Astrocyte (in vitro differentiated cells and primary cell): ENCODE results near the gene COPS4. TPM values are rescaled to one million over a fixed set of nuclear protein-coding genes. Genes with fewer than 3 reads are reported as not detected.
A peak's percentile ranks its signal among the peaks of the same experiment; 100 is the strongest.

Source experiments
- DNase-seq: peaks from one replicate; pipeline ENCODE4 v3.0.0-alpha.2; 2010; ENCODE audit warnings: low read depth
- FAIRE-seq: peaks from 2 replicates; lab custom pipeline; 2011; peaks lifted over from hg19 to GRCh38; lab: Jason Lieb, UNC
- H2AFZ ChIP-seq: 2 replicates; pipeline ENCODE4 v1.6.0; 2012; ENCODE audit warnings: low read depth, low read length, inconsistent platforms
- H3K27ac ChIP-seq: 2 replicates; pipeline ENCODE4 v1.5.1; 2011; ENCODE audit warnings: low read depth, low read length, inconsistent platforms
- H3K27me3 ChIP-seq: 2 replicates; pipeline ENCODE4 v1.6.0; 2011; ENCODE audit warnings: low read length, inconsistent platforms; ENCODE audit not compliant: insufficient read depth
- H3K36me3 ChIP-seq: 2 replicates; pipeline ENCODE4 v1.5.1; 2011; ENCODE audit warnings: low read length, inconsistent platforms; ENCODE audit not compliant: insufficient read depth
- H3K4me1 ChIP-seq: 2 replicates; pipeline ENCODE4 v1.5.1; 2011; ENCODE audit warnings: low read length, inconsistent platforms; ENCODE audit not compliant: insufficient read depth
- H3K4me2 ChIP-seq: 2 replicates; pipeline ENCODE4 v1.6.0; 2012; ENCODE audit warnings: low read length, inconsistent platforms
- H3K4me3 ChIP-seq: 2 replicates; pipeline ENCODE4 v1.5.1; 2011; ENCODE audit warnings: low read depth, mild to moderate bottlenecking, low read length, inconsistent platforms; ENCODE audit not compliant: insufficient read depth
- H3K79me2 ChIP-seq: 2 replicates; pipeline ENCODE4 v1.6.0; 2012; ENCODE audit warnings: mild to moderate bottlenecking, low read length, inconsistent platforms; ENCODE audit not compliant: insufficient read depth
- H3K9ac ChIP-seq: 2 replicates; pipeline ENCODE4 v1.6.0; 2012; ENCODE audit warnings: mild to moderate bottlenecking, low read length, inconsistent platforms
- H3K9me3 ChIP-seq: 2 replicates; pipeline ENCODE4 v1.5.1; 2012; ENCODE audit warnings: low read depth, mild to moderate bottlenecking, low read length, inconsistent platforms; ENCODE audit not compliant: insufficient read depth
- H4K20me1 ChIP-seq: 2 replicates; pipeline ENCODE4 v1.6.0; 2012; ENCODE audit warnings: low read length, inconsistent platforms; ENCODE audit not compliant: insufficient read depth
- H3K27ac Mint-ChIP-seq: one replicate; pipeline ENCODE4 v1.8.0; 2021; ENCODE audit warnings: mild to moderate bottlenecking, mixed read lengths; ENCODE audit not compliant: unreplicated experiment
- H3K27me3 Mint-ChIP-seq: one replicate; pipeline ENCODE4 v1.8.0; 2021; ENCODE audit warnings: low read depth, mixed read lengths; ENCODE audit not compliant: unreplicated experiment
- H3K36me3 Mint-ChIP-seq: one replicate; pipeline ENCODE4 v1.8.0; 2021; ENCODE audit warnings: low read depth, mixed read lengths; ENCODE audit not compliant: unreplicated experiment
- H3K4me1 Mint-ChIP-seq: one replicate; pipeline ENCODE4 v1.8.0; 2021; ENCODE audit warnings: low read depth, mixed read lengths; ENCODE audit not compliant: unreplicated experiment
- H3K4me3 Mint-ChIP-seq: one replicate; pipeline ENCODE4 v1.8.0; 2021; ENCODE audit warnings: mild to moderate bottlenecking, moderate library complexity, mixed read lengths; ENCODE audit not compliant: unreplicated experiment
- H3K9me3 Mint-ChIP-seq: one replicate; pipeline ENCODE4 v1.8.0; 2021; ENCODE audit warnings: mild to moderate bottlenecking, mixed read lengths; ENCODE audit not compliant: unreplicated experiment
- EZH2 ChIP-seq: IDR thresholded peaks from 2 replicates; pipeline ENCODE4 v1.6.1; 2012; ENCODE audit warnings: mild to moderate bottlenecking, low read length, inconsistent platforms; ENCODE audit not compliant: insufficient read depth
- total RNA-seq: library from RNA; stranded (reverse); gene quantifications from 2 replicates; pipeline ENCODE4 v1.2.1, GENCODE V29; 2021
- TF ChIP-seq, protein P1 (sequence below): IDR thresholded peaks from 2 replicates; pipeline ENCODE4 v1.5.1; 2011; ENCODE audit warnings: low read depth, mild to moderate bottlenecking, inconsistent platforms, low read length, moderate library complexity; ENCODE audit not compliant: insufficient read depth

COPS4 gene
- total RNA-seq, 1 donor from 2014 or later = 39.3 TPM

DNA sequence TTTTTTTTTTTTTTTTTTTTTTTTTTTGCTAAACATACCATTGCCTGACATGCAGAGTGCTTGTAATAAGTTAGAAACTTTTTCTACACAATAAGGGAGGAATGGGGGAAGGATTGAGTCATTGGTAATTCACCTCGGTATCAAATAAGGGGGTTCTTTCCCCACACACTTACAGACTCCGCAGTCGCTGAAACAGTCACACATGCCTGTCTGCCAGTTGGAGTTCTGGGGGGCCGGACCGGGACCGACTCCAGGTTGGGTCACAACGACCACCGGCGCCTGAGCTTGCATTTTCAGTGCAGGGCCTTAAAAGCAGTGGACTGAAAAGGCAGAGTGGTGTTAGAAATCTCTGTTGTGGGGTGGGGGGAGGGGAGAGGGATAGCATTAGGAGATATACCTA lies 72.6 kb downstream of the COPS4 start:
- no peak overlapping the region for H3K4me2 ChIP-seq
- no peaks in the 10 kb centered on the region for H3K27me3 Mint-ChIP-seq
- H2AFZ ChIP-seq = no peak overlapping the region
- H3K4me1 ChIP-seq = peaks cover 2% of the 10 kb centered on the region
- no peaks in the 10 kb centered on the region for H3K27me3 ChIP-seq
- DNase-seq (no peak), FAIRE-seq (no peak)
- H3K36me3 Mint-ChIP-seq = peaks cover 14% of the 10 kb centered on the region
- H3K27ac ChIP-seq = no peak overlapping the region
- H4K20me1 ChIP-seq = no peaks in the 10 kb centered on the region
- no peaks in the 10 kb centered on the region for H3K9me3 Mint-ChIP-seq
- no peak overlapping the region for H3K4me3 ChIP-seq
- no peak overlapping the region for H3K27ac Mint-ChIP-seq
- no peak overlapping the region for H3K4me3 Mint-ChIP-seq
- no peaks in the 10 kb centered on the region for H3K36me3 ChIP-seq
- H3K4me1 Mint-ChIP-seq = peaks cover 16% of the 10 kb centered on the region
- TF ChIP-seq, protein P1, sequence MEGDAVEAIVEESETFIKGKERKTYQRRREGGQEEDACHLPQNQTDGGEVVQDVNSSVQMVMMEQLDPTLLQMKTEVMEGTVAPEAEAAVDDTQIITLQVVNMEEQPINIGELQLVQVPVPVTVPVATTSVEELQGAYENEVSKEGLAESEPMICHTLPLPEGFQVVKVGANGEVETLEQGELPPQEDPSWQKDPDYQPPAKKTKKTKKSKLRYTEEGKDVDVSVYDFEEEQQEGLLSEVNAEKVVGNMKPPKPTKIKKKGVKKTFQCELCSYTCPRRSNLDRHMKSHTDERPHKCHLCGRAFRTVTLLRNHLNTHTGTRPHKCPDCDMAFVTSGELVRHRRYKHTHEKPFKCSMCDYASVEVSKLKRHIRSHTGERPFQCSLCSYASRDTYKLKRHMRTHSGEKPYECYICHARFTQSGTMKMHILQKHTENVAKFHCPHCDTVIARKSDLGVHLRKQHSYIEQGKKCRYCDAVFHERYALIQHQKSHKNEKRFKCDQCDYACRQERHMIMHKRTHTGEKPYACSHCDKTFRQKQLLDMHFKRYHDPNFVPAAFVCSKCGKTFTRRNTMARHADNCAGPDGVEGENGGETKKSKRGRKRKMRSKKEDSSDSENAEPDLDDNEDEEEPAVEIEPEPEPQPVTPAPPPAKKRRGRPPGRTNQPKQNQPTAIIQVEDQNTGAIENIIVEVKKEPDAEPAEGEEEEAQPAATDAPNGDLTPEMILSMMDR = no peak
- no peak for TF ChIP-seq EZH2
- no peaks in the 10 kb centered on the region for H3K9me3 ChIP-seq
- no peaks in the 10 kb centered on the region for H3K79me2 ChIP-seq
- no peak overlapping the region for H3K9ac ChIP-seq

DNA sequence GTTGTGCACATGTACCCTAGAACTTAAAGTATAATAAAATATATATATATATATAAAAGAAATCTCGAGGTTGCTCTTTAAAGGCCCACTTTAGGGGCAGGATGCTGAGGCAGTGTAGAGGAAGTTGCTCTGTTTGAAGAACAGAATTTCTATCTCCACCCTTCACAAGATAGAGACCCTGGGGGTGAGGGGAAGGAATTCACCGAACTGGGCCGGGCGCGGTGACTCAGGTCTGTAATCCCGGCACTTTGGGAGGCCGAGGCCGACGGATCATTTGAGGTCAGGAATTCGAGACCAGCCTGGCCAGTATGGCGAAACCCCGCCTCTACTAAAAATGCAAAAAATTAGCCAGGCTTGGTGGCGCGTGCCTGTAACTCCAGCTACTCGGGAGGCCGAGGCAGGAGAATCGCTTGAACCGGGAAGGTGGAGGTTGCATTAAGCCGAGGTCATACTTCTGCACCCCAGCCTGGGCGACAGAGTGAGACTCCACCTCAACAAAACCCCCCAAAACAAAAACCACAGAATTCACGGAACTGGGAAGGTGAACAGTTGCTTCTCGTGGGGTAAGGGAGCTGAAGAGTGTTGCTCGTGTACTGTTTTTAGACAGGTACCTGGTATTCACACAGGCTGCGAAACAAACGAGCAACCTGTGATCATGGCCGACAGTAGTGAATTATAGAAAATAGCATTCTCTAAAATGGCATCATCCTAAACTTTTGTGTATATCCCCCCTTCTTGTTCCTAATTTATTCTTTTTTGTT lies 73.3 kb downstream of the COPS4 start:
- no peaks in the 10 kb centered on the region for H3K36me3 ChIP-seq
- H3K9me3 Mint-ChIP-seq = no peaks in the 10 kb centered on the region
- no peaks in the 10 kb centered on the region for H3K9me3 ChIP-seq
- peaks cover 23% of the 10 kb centered on the region for H3K4me1 Mint-ChIP-seq
- H3K27ac ChIP-seq = no peak overlapping the region
- no peaks in the 10 kb centered on the region for H4K20me1 ChIP-seq
- peak overlapping the region; percentile 81 for H3K4me3 Mint-ChIP-seq
- no peak overlapping the region for H3K4me3 ChIP-seq
- H3K4me2 ChIP-seq = no peak overlapping the region
- peak overlapping the region; percentile 76 for H2AFZ ChIP-seq
- H3K36me3 Mint-ChIP-seq = peaks cover 14% of the 10 kb centered on the region
- no peaks in the 10 kb centered on the region for H3K79me2 ChIP-seq
- no peak for TF ChIP-seq EZH2
- TF ChIP-seq, protein P1 = no peak
- DNase-seq (no peak), FAIRE-seq (no peak)
- no peaks in the 10 kb centered on the region for H3K27me3 Mint-ChIP-seq
- H3K4me1 ChIP-seq = peaks cover 2% of the 10 kb centered on the region
- no peaks in the 10 kb centered on the region for H3K27me3 ChIP-seq
- H3K27ac Mint-ChIP-seq = no peak overlapping the region
- H3K9ac ChIP-seq = no peak overlapping the region
